ENCODE data around the gene THAP4.

The THAP4 gene

GRCh38 chr2:241655516-241656189 is 18.7 kb upstream of the THAP4 start:
- no peak overlapping the region for H3K27ac Mint-ChIP-seq
- H3K36me3 Mint-ChIP-seq = peaks cover 40% of the 10 kb centered on the region
- no peak overlapping the region for H3K4me3 Mint-ChIP-seq
- H3K27me3 Mint-ChIP-seq = no peaks in the 10 kb centered on the region
- CTCF ChIA-PET = no interaction called here
- DNase-seq = no peak
- H3K4me1 Mint-ChIP-seq = no peaks in the 10 kb centered on the region
- H3K9me3 Mint-ChIP-seq = no peaks in the 10 kb centered on the region

- no peak overlapping the region for H3K4me3 Mint-ChIP-seq
- no peaks in the 10 kb centered on the region for H3K4me1 Mint-ChIP-seq
- peaks cover 34% of the 10 kb centered on the region for H3K36me3 Mint-ChIP-seq
- H3K9me3 Mint-ChIP-seq = no peaks in the 10 kb centered on the region
- no peak for DNase-seq
- H3K27me3 Mint-ChIP-seq = no peaks in the 10 kb centered on the region
- CTCF ChIA-PET = no interaction called here
- H3K27ac Mint-ChIP-seq = no peak overlapping the region
Measured at GRCh38 chr2:241654551-241654950, 17.6 kb upstream of the THAP4 start.

GRCh38 chr2:241653210-241653750 is 16.3 kb upstream of the THAP4 start:
- Mint-ChIP-seq H3K4me1 (peaks cover 3% of the 10 kb centered on the region), H3K9me3 (no peaks in the 10 kb centered on the region), H3K36me3 (peaks cover 30% of the 10 kb centered on the region), H3K4me3 (no peak overlapping the region), H3K27me3 (no peaks in the 10 kb centered on the region), H3K27ac (no peak overlapping the region)
- no peak for DNase-seq
- CTCF ChIA-PET = no interaction called here

- CTCF ChIA-PET = no interaction called here
- H3K36me3 Mint-ChIP-seq = peaks cover 30% of the 10 kb centered on the region
Measured at GRCh38 chr2:241652722-241653121, 15.8 kb upstream of the THAP4 start.

DNA sequence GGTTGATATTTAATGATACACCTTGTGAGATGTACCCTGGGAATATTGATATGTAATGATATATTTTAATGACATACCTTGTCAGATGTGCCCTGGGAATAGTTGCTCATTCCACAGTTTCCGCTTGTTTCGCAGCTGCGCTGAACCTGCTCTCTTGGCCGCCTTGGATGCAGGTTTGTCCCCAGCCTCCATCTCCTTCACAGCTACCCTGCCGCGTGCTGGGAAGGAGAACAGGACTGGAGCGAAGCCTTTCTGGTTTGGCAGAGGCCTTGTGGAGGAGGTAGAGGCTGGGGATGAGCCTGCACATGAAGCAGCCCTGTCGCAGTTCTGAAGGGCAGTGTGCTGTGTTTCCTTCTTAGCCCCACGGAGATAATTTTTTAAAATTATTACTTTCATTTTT is 15.2 kb upstream of the THAP4 start:
- Mint-ChIP-seq H3K27me3 (no peaks in the 10 kb centered on the region), H3K9me3 (no peaks in the 10 kb centered on the region), H3K4me1 (peaks cover 3% of the 10 kb centered on the region), H3K27ac (no peak overlapping the region), H3K4me3 (no peak overlapping the region), H3K36me3 (peaks cover 30% of the 10 kb centered on the region)
- CTCF ChIA-PET = no interaction called here
- DNase-seq = no peak

More at GRCh38 chr2:241652722-241653121, 15.8 kb upstream of the THAP4 start:
- no peak for DNase-seq
- no peaks in the 10 kb centered on the region for H3K27me3 Mint-ChIP-seq
- H3K4me1 Mint-ChIP-seq = peaks cover 3% of the 10 kb centered on the region
- H3K4me3 Mint-ChIP-seq = no peak overlapping the region
- H3K27ac Mint-ChIP-seq = no peak overlapping the region
- no peaks in the 10 kb centered on the region for H3K9me3 Mint-ChIP-seq

GRCh38 chr2:241649927-241650326 is 13.0 kb upstream of the THAP4 start:
- Mint-ChIP-seq H3K27me3 (no peaks in the 10 kb centered on the region), H3K27ac (no peak overlapping the region), H3K4me3 (no peak overlapping the region), H3K9me3 (no peaks in the 10 kb centered on the region), H3K4me1 (peaks cover 3% of the 10 kb centered on the region), H3K36me3 (peaks cover 14% of the 10 kb centered on the region)
- CTCF ChIA-PET = interaction anchor here (1.0 kb wide), 1 partner anchor 9 kb away, joined by 4 read pairs; no protein-coding TSS in a partner anchor
- DNase-seq = no peak

- Mint-ChIP-seq H3K9me3 (no peaks in the 10 kb centered on the region), H3K36me3 (peaks cover 14% of the 10 kb centered on the region), H3K4me3 (no peak overlapping the region), H3K27me3 (no peaks in the 10 kb centered on the region), H3K4me1 (peaks cover 3% of the 10 kb centered on the region), H3K27ac (no peak overlapping the region)
- DNase-seq = no peak
- CTCF ChIA-PET = interaction anchor here (1.0 kb wide), 1 partner anchor 9 kb away, joined by 4 read pairs; no protein-coding TSS in a partner anchor
Measured at GRCh38 chr2:241649404-241649803, 12.4 kb upstream of the THAP4 start.

DNA sequence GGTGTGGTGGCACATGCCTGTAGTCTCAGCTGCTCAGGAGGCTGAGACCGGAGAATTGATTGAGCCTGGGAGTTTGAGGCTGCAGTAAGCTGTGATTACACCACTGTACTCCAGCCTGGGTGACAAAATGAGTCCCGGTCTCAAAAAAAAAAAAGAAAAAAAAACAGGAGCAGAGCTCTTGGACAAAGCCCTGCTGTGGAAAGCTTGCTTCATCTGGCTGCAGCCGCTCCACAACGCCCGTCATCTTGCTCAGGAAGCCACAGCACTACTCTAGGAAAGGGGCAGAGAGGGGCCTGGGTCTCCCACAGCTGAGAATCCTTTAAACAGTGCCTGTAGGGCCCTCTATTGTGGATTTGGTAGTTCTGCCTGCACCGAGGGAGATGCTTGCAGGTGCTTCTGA is 11.5 kb upstream of the THAP4 start:
- Mint-ChIP-seq H3K36me3 (peaks cover 13% of the 10 kb centered on the region), H3K4me3 (no peak overlapping the region), H3K9me3 (no peaks in the 10 kb centered on the region), H3K4me1 (peaks cover 3% of the 10 kb centered on the region), H3K27ac (no peak overlapping the region), H3K27me3 (no peaks in the 10 kb centered on the region)
- no peak for DNase-seq
- CTCF ChIA-PET = interaction anchor here (0.9 kb wide), 1 partner anchor 11 kb away, joined by 4 read pairs; no protein-coding TSS in a partner anchor

- no peaks in the 10 kb centered on the region for H3K27me3 Mint-ChIP-seq
- no peak for DNase-seq
- CTCF ChIA-PET = no interaction called here
- H3K27ac Mint-ChIP-seq = no peak overlapping the region
- H3K4me1 Mint-ChIP-seq = peaks cover 9% of the 10 kb centered on the region
- H3K36me3 Mint-ChIP-seq = peaks cover 6% of the 10 kb centered on the region
- no peak overlapping the region for H3K4me3 Mint-ChIP-seq
- no peaks in the 10 kb centered on the region for H3K9me3 Mint-ChIP-seq
Measured at GRCh38 chr2:241645915-241646645, 9.1 kb upstream of the THAP4 start.

GRCh38 chr2:241645056-241645914 is 8.3 kb upstream of the THAP4 start:
- no peak overlapping the region for H3K27ac Mint-ChIP-seq
- no peak overlapping the region for H3K4me3 Mint-ChIP-seq
- no peaks in the 10 kb centered on the region for H3K27me3 Mint-ChIP-seq
- H3K9me3 Mint-ChIP-seq = no peaks in the 10 kb centered on the region
- peaks cover 8% of the 10 kb centered on the region for H3K36me3 Mint-ChIP-seq
- no peak for DNase-seq
- CTCF ChIA-PET = interaction anchor here (1.1 kb wide), 1 partner anchor 14 kb away, joined by 3 read pairs; no protein-coding TSS in a partner anchor
- H3K4me1 Mint-ChIP-seq = peaks cover 17% of the 10 kb centered on the region

DNA sequence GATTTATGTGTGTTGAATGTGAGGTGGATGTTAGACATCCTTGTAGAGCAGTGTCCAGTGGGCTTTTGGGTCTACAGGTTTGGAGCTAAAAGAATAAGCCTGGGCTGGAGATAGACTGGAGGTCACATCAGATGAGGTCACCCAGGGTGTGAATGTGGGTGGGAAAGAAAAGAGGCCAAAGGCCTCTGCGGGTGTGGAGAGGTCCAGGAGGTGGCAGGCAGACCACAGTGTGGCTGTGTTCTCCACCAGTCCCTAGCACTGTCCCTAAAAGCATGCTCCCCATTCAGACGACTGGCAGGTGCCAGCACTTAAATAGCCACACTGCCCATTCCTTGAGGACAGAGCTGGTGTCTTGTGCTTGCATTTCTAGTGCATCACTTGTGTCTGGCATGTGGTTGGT is 4.7 kb upstream of the THAP4 start:
- DNase-seq = no peak
- no peak overlapping the region for H3K4me3 Mint-ChIP-seq
- H3K27me3 Mint-ChIP-seq = no peaks in the 10 kb centered on the region
- H3K9me3 Mint-ChIP-seq = no peaks in the 10 kb centered on the region
- CTCF ChIA-PET = no interaction called here
- H3K27ac Mint-ChIP-seq = no peak overlapping the region
- H3K36me3 Mint-ChIP-seq = peaks cover 25% of the 10 kb centered on the region
- H3K4me1 Mint-ChIP-seq = peaks cover 35% of the 10 kb centered on the region

DNA sequence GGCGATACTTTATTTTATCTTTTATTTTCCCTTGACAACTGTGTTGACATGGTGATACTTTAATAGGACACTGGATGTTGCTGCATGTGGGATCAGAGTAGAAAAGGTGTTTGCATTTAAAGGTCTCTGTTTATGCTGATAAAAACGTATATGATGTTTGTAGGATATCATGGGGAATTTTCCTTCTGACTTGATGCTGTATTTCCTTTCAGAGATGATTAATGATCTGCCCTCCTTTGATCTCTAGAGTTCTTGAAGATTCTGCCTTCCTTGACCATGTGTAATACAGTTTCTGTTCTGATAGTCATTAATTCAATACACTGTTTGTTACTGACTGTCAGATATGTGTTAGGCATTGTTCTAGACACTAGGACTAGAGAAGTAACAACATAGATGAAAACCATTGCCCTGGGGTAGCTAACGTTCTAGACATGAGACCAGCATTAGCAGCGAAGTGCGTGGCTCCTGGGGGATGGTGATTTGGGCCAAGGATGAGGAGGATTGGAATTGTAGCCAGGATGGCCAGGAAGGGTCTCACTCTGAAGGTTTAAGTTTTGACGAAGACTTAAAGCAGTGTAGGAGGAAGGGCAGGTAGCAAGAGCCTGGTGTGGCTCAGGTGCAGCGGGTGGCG is 3.3 kb upstream of the THAP4 start:
- Mint-ChIP-seq H3K36me3 (peaks cover 25% of the 10 kb centered on the region), H3K27me3 (no peaks in the 10 kb centered on the region), H3K4me1 (peaks cover 45% of the 10 kb centered on the region), H3K9me3 (no peaks in the 10 kb centered on the region), H3K4me3 (no peak overlapping the region), H3K27ac (peak overlapping the region; percentile 12)
- DNase-seq = no peak
- CTCF ChIA-PET = interaction anchor here (1.2 kb wide), 1 partner anchor 28 kb away, joined by 3 read pairs; no protein-coding TSS in a partner anchor

DNA sequence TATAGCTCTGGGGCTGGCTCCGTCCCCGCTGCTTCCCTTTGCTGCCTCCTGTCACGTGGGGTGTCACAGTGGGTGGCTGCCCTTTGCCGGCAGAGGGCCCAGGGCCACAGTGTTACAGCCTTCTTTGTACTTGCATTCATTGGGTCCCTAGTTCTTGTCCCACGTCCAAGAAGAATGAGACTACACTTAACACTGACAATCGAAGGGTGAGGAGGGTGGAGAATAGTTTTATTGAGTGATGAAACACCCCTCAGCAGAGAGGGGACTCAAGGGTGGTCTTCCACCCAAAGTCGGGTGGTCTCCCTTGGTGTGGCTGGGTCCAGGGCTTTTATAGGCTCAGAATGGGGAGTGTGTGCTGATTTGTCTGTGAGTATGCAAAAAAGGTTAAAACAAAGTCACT is 2.4 kb upstream of the THAP4 start:
- Mint-ChIP-seq H3K4me3 (no peak overlapping the region), H3K27me3 (no peaks in the 10 kb centered on the region), H3K36me3 (peaks cover 25% of the 10 kb centered on the region), H3K27ac (no peak overlapping the region), H3K4me1 (peaks cover 52% of the 10 kb centered on the region), H3K9me3 (no peaks in the 10 kb centered on the region)
- CTCF ChIA-PET = no interaction called here
- DNase-seq = no peak

DNA sequence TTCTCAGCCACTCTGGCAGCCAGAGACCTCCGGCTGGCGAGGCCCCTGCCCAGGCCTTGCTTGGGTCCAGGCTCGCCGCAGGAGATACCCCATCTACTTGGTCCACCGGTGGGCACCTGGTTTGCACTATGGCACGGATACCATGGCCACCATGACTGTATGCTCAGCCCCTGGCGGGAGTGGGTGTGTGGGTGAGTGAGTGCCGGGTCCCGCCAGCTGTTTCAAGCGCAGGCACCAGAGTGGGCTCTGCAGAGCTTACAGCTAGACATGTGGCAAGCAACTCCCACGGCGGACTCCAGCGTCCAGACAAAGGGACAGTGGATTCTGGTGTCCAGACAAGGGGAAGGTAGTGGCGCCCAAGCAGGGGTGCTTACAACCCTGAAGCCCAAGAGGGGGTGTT is 2.0 kb upstream of the THAP4 start:
- Mint-ChIP-seq H3K36me3 (peaks cover 26% of the 10 kb centered on the region), H3K27me3 (no peaks in the 10 kb centered on the region), H3K27ac (no peak overlapping the region), H3K4me1 (peaks cover 52% of the 10 kb centered on the region), H3K4me3 (peak overlapping the region; percentile 87), H3K9me3 (no peaks in the 10 kb centered on the region)
- DNase-seq = no peak
- CTCF ChIA-PET = interaction anchor here (0.8 to 1.4 kb wide), 2 partner anchors 16 to 21 kb away, joined by 3 to 4 read pairs; no protein-coding TSS in a partner anchor
